GM12878 (cell line): Measurements from ENCODE around the gene GOSR2. TPM values are rescaled to one million over a fixed set of nuclear protein-coding genes. Genes with fewer than 3 reads are reported as not detected.

Experiments
- ASH2L ChIP-seq: fragments of 300-600, 200-600 bp; sonication (generic); IDR thresholded peaks from 2 replicates; pipeline ENCODE4 v1.6.1; 2017; ENCODE audit warnings: low read depth, mild to moderate bottlenecking, borderline replicate concordance
- BCLAF1 ChIP-seq: fragments of 450-650 bp; IDR thresholded peaks from 2 replicates; pipeline ENCODE4 v1.6.1; 2017; ENCODE audit warnings: antibody characterized with exemption, mild to moderate bottlenecking, moderate library complexity
- CTCF ChIP-seq, 3 experiments: IDR thresholded peaks in 2 of 3; conservative IDR thresholded peaks in 1 of 3; 2 replicates each; pipeline ENCODE4 v1.5.1; 2011; ENCODE audit warnings: low read depth in 3 of 3, low read length in 3 of 3, mild to moderate bottlenecking in 3 of 3, control low read depth in 2 of 3, moderate library complexity in 2 of 3, inconsistent platforms in 1 of 3, mixed read lengths in 1 of 3; ENCODE audit not compliant: control insufficient read depth in 2 of 3, insufficient read depth in 1 of 3; ENCODE audit errors: extremely low read depth in 1 of 3
- E2F8 ChIP-seq: fragments of 450-650 bp; IDR thresholded peaks from 2 replicates; pipeline ENCODE4 v1.6.1; 2018; ENCODE audit warnings: mild to moderate bottlenecking, low read depth, moderate library complexity; ENCODE audit not compliant: partially characterized antibody
- EED ChIP-seq: sonication (generic); IDR thresholded peaks from 2 replicates; pipeline ENCODE4 v1.6.1; 2016; ENCODE audit warnings: antibody characterized with exemption, low read depth
- ESRRA ChIP-seq: IDR thresholded peaks from 2 replicates; pipeline ENCODE4 v1.6.1; 2012; ENCODE audit warnings: mild to moderate bottlenecking, low read length, improper control_type of control experiment
- HDGF ChIP-seq: fragments of 450-650 bp; IDR thresholded peaks from 2 replicates; pipeline ENCODE4 v1.6.1; 2016; ENCODE audit warnings: antibody characterized with exemption
- POLR2A ChIP-seq: IDR thresholded peaks from 2 replicates; pipeline ENCODE4 v1.6.1; 2011; ENCODE audit warnings: low read depth, mild to moderate bottlenecking, low read length
- REST ChIP-seq: IDR thresholded peaks from 2 replicates; pipeline ENCODE4 v1.6.1; 2012; ENCODE audit warnings: mild to moderate bottlenecking, low read depth, low read length
- RUNX3 ChIP-seq: IDR thresholded peaks from 2 replicates; pipeline ENCODE4 v1.6.1; 2012; ENCODE audit warnings: low read length, inconsistent platforms
- SUZ12 ChIP-seq: fragments of 200-600 bp; sonication (generic); IDR thresholded peaks from one replicate; pipeline ENCODE4 v1.6.1; 2018; ENCODE audit warnings: antibody characterized with exemption, mild to moderate bottlenecking; ENCODE audit not compliant: unreplicated experiment
- TARDBP ChIP-seq: IDR thresholded peaks from 2 replicates; pipeline ENCODE4 v1.6.1; 2016; ENCODE audit warnings: borderline replicate concordance
- ZBTB33 ChIP-seq: fragments of 450-650 bp; IDR thresholded peaks from 2 replicates; pipeline ENCODE4 v1.6.1; 2017; ENCODE audit warnings: mild to moderate bottlenecking
- polyA plus RNA-seq, 11 experiments: library from polyadenylated mRNA; depleted of rRNA in 4 of 11; unstranded in 6 of 11; stranded (reverse) in 5 of 11; fragments of >200 nt; fragmentation: Nextera tagmentation in 4 of 11; fragmentation: Illumina TruSeq in 1 of 11; extraction: Ambion mirVana in 4 of 11; extraction: Trizol in 1 of 11; gene quantifications; 1 replicate in 1 of 11; 2 replicates in 10 of 11; pipeline versions ENCODE4 v1.2.1 to v1.2.3, GENCODE V29; 2011 to 2016; ENCODE audit warnings: inconsistent platforms in 2 of 11, missing spikeins in 2 of 11, low read depth in 1 of 11
- total RNA-seq, 4 experiments: library from RNA; depleted of rRNA in 3 of 4; stranded (reverse); fragments of >200 nt in 3 of 4; fragmentation: Illumina TruSeq in 1 of 4; extraction: Trizol in 1 of 4; gene quantifications; 2 replicates each; pipeline versions ENCODE4 v1.2.1 to v1.2.3, GENCODE V29; 2013 to 2021

Gene GOSR2
- total and polyA plus RNA-seq, 10 of the 15 experiments (the other 5 are each of a cell fraction or from before 2014, with no cell fraction given), result 30.1 to 64.5 (median 47.0) TPM

GRCh38 chr17:46890638-46891037, 32.3 kb upstream of the GOSR2 start (continued):
- no peak for TF ChIP-seq REST
- TF ChIP-seq BCLAF1, result no peak
- TF ChIP-seq CTCF (IDR thresholded peaks at IDR 0.05 in 2 of 3, conservative IDR thresholded peaks at IDR 0.05 in 1 of 3; ENCODE audit: control insufficient read depth in 2 of 3, extremely low read depth in 1 of 3, insufficient read depth in 1 of 3, low read depth in 3 of 3, low read length in 3 of 3), result no peak
- TF ChIP-seq E2F8, result no peak
- TF ChIP-seq HDGF, result no peak
- no peak for TF ChIP-seq EED
- no peak for TF ChIP-seq RUNX3
- TF ChIP-seq ZBTB33, result no peak
- TF ChIP-seq ASH2L, result no peak
- no peak for TF ChIP-seq SUZ12
- no peak for TF ChIP-seq POLR2A
- no peak for TF ChIP-seq ESRRA
- no peak for TF ChIP-seq TARDBP
- TF ChIP-seq, all 136 proteins: peak for 0
